IPS-18c (cell line): Measurements from ENCODE around the gene CD80.
"Not testable (repeated sequence)": the region's sequence is repeated elsewhere in the genome, so short reads cannot be mapped to it uniquely, and the experiment has no call there.

ENCODE experiments used
- H3K4me3 ChIP-seq: 2 replicates; pipeline ENCODE4 v1.7.0; 2013; ENCODE audit warnings: low read depth, mild to moderate bottlenecking, low read length, moderate library complexity; ENCODE audit not compliant: insufficient read depth
- H3K9me3 ChIP-seq: one replicate; pipeline ENCODE4 v1.6.1; 2013; ENCODE audit warnings: mild to moderate bottlenecking, low read length, moderate library complexity; ENCODE audit not compliant: control insufficient read depth, insufficient read depth

CD80 gene

GRCh38 chr3:119557192-119557876, 2.1 kb downstream of the CD80 start:
- H3K9me3 ChIP-seq, result no peaks in the 10 kb centered on the region

DNA sequence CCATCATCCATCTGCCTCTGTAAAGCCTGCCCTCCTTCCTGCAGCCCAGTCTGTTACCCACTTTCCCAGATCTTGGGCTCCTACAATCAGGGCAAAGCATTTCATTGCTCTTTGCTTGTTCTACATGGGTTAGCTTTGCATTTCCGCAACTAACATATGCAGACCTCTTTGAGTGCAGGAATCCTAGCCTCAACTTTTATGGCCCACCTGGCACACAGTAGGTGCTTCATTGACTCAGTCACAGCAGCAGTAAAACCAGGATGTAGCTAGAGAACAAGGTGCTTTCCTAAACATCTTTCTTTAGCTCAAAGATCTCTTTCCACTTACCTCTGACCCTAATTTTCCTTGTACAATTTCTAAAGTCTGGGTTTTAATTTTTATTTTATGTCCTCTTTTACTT, 3.5 kb downstream of the CD80 start:
- no peak overlapping the region for H3K4me3 ChIP-seq
- H3K9me3 ChIP-seq, result no peaks in the 10 kb centered on the region

More at GRCh38 chr3:119557192-119557876, 2.1 kb downstream of the CD80 start:
- H3K4me3 ChIP-seq, result no peak overlapping the region

- H3K4me3 ChIP-seq, result no peak overlapping the region
- H3K9me3 ChIP-seq, result no peaks in the 10 kb centered on the region
Observed at GRCh38 chr3:119555309-119555735, 4.1 kb downstream of the CD80 start.

- Histone ChIP-seq H3K4me3 (no peak overlapping the region), H3K9me3 (no peaks in the 10 kb centered on the region)
Observed at GRCh38 chr3:119553823-119554415, 5.5 kb downstream of the CD80 start.

- H3K4me3 ChIP-seq, H3K9me3 ChIP-seq: not testable (repeated sequence)
Observed at GRCh38 chr3:119552928-119553327, 6.5 kb downstream of the CD80 start.

DNA sequence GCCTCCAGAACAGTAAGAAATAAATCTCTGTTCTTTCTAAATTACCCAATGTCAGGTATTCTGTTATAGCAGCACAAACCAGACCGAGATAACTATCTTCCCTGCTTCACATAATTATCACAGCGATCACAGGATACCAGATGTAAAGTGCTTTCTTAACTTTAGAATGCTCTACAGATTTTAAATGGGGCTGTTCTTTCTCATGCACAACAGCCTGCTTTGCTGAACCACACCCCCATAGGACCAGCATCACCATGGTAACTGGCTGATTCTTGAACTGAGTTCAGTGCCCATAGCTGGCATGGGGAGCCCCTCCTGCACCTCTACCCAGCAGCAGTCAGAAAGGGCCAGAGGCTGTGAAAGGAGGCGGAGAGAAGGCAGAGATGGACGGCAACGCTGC, 7.8 kb downstream of the CD80 start:
- no peak overlapping the region for H3K4me3 ChIP-seq
- H3K9me3 ChIP-seq, result no peaks in the 10 kb centered on the region

GRCh38 chr3:119550192-119550910, 9.1 kb downstream of the CD80 start:
- H3K9me3 ChIP-seq, result no peaks in the 10 kb centered on the region
- no peak overlapping the region for H3K4me3 ChIP-seq

DNA sequence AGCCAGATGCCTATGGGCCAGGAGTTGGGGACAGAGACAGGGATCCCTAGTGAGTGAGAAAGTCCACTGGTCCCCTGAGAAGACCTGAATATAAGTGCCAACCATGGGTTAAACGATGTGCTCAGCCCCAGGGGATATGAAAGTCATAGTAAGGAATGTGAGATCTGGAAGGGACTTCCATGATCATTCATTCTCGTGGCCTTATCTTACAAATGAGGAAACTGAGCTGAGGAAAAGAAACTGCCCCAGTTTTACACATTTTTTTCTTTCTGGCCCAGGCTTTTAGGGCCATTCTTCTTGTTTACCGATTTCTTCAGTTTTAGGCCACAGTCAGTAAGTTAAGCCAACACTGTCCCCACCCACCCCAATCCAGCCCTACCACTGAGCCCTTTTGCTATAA, 11.1 kb downstream of the CD80 start:
- Histone ChIP-seq H3K9me3 (no peaks in the 10 kb centered on the region), H3K4me3 (no peak overlapping the region)

GRCh38 chr3:119547227-119547626, 12.2 kb downstream of the CD80 start:
- Histone ChIP-seq H3K4me3 (no peak overlapping the region), H3K9me3 (no peaks in the 10 kb centered on the region)

DNA sequence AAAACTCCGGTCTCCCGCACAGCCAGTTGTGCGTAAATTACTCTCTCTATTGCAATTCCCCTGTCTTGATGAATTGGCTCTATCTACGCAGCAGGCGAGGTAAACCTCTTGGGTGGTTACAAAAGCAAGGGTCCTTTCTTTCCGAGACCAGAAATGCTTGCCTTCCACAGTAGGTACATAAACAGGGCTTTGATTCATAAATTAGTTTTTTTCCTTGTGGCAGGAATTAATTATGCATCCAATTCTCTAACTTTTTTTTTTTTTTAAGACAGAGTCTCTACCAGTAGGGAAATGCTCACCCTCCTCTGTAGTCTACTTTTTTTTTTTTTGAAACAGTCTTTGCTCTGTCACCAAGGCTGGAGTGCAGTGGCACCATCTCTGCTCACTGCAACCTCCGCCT, 16.3 kb downstream of the CD80 start:
- H3K9me3 ChIP-seq, result no peaks in the 10 kb centered on the region

GRCh38 chr3:119542168-119542767, 17.1 kb downstream of the CD80 start:
- Histone ChIP-seq H3K9me3 (no peaks in the 10 kb centered on the region), H3K4me3 (no peak overlapping the region)

More for the DNA sequence above, 16.3 kb downstream of the CD80 start:
- H3K4me3 ChIP-seq, result no peak overlapping the region

GRCh38 chr3:119541547-119541946, 17.9 kb downstream of the CD80 start:
- H3K4me3 ChIP-seq, result no peak overlapping the region

DNA sequence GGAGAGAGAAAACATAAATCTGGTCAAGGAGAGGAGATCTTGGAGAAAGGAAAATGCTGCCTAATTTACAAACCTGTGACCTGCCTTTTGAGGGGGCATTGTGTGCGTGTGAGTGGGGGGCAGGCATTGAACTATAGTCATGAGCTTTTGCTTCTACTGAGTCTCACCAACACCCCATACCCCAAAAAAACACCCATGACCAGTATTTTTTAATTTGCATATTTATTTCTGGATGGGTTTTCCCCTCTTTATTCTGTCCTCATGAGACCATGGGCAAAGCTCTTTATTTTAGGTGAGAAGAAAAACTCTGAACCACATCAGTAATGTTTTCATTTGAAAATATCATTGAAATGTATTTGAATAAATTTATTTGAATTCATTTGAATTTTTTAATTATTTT, 20.6 kb downstream of the CD80 start:
- H3K9me3 ChIP-seq, result no peaks in the 10 kb centered on the region
- no peak overlapping the region for H3K4me3 ChIP-seq

More at GRCh38 chr3:119541547-119541946, 17.9 kb downstream of the CD80 start:
- H3K9me3 ChIP-seq, result no peaks in the 10 kb centered on the region

DNA sequence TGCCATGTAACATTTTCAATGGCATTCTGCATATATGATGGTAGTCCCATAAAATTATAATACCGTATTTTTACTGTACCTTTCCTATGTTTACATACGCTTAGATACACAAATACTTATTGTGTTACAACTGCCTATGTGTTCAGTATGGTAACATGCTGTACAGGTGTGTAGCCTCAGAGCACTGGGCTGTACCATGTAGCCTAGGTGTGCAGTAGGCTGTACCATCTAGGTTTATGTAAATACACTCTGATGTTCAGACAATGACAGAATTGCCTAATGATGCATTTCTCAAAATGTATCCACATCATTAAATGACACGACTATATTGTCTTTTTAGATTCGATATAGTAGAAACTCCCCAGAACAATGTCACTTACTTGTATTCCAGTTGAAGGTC, 22.7 kb downstream of the CD80 start:
- Histone ChIP-seq H3K4me3 (no peak overlapping the region), H3K9me3 (no peaks in the 10 kb centered on the region)

- no peaks in the 10 kb centered on the region for H3K9me3 ChIP-seq
- H3K4me3 ChIP-seq, result no peak overlapping the region
Observed at GRCh38 chr3:119534296-119534695, 25.1 kb downstream of the CD80 start.

GRCh38 chr3:119531151-119531550, 28.3 kb downstream of the CD80 start:
- H3K4me3 ChIP-seq, result no peak overlapping the region
- no peaks in the 10 kb centered on the region for H3K9me3 ChIP-seq

- no peak overlapping the region for H3K4me3 ChIP-seq
- no peaks in the 10 kb centered on the region for H3K9me3 ChIP-seq
Observed at GRCh38 chr3:119530456-119530855, 29.0 kb downstream of the CD80 start.

- H3K4me3 ChIP-seq, result no peak overlapping the region
- H3K9me3 ChIP-seq, result no peaks in the 10 kb centered on the region
Observed at GRCh38 chr3:119529883-119530282, 29.5 kb downstream of the CD80 start.
